ENCODE data around the gene ZNF160. TPM values are rescaled to one million over a fixed set of nuclear protein-coding genes. Genes with fewer than 3 reads are reported as not detected.
A peak's percentile ranks its signal among the peaks of the same experiment; 100 is the strongest.

The ZNF160 gene
- total RNA-seq (10 to 100 TPM; 34.3 to 53.2 (median 37.6) TPM), polyA plus RNA-seq (10 to 100 TPM; 21.7 to 21.9 TPM)
- long read RNA-seq, donor 1, full-length matches to known transcripts, result 6 of 26 reads
- long read RNA-seq, donor 1, partial matches to known transcripts, result 7 of 26 reads
- long read RNA-seq, donor 1, other reads (novel, unspliced or antisense), result 13 of 26 reads
- long read RNA-seq, donor 2, full-length matches to known transcripts, result 10 of 10 reads
- long read RNA-seq, donor 2, partial matches to known transcripts, result 0 of 10 reads
- long read RNA-seq, donor 2, other reads (novel, unspliced or antisense), result 0 of 10 reads
- long read RNA-seq, donor 3, full-length matches to known transcripts, result 31 of 57 reads
- long read RNA-seq, donor 3, partial matches to known transcripts, result 2 of 57 reads
- long read RNA-seq, donor 3, other reads (novel, unspliced or antisense), result 24 of 57 reads

- DNase-seq, result peak; percentile 98 to 99 (median 98)
- Histone ChIP-seq H3K36me3 (no peaks in the 10 kb centered on the region), H3K4me1 (ENCODE audit: insufficient read depth) (peaks cover 7% of the 10 kb centered on the region), H3K4me3 (peak within 1 kb of the TSS; percentile 69), H3K9me3 (peaks cover 0 to 2% of the 10 kb centered on the region in 2 donors), H3K27me3 (no peaks in the 10 kb centered on the region), H3K27ac (peak within 1 kb of the TSS; percentile 60 to 72)
- WGBS, 3 donors, result 1 to 2% (median 1%) methylated on average over 58 to 67 of the region's 67 CpGs
- intact Hi-C loops (cut with DNase I), result no loop called here
- TF ChIP-seq POLR2A (IDR thresholded peaks at IDR 0.05) (peak; percentile 73), CTCF (IDR thresholded peaks at IDR 0.05) (no peak), EP300 (IDR thresholded peaks at IDR 0.05) (no peak)
These were observed at the start of gene ZNF160 for GRCh38 chr19:53103234-53104203. ZNF160 (minus strand) TSS chr19:53103422; CDS start chr19:53086276, 17,146 bp downstream.

DNA sequence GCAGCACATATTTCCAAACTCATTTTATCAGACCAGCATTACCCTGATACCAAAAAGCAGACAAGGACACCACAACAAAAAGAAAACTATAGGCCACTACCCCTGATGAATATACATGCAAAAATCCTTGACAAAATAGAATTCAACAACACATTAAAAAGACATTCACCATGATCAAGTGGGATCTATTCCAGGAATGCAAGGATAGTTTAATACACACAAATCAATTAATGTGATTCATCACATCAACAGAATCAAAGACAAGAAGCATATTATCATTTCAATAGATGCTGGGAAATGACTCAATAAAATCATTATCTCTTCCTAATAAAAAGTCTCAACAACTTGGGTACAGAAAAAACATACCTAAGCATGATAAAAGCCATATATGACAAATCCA is 44.4 kb upstream of the ZNF160 start:
- Histone ChIP-seq H3K4me3 (no peak overlapping the region), H3K4me1 (ENCODE audit: insufficient read depth) (no peaks in the 10 kb centered on the region), H3K36me3 (no peaks in the 10 kb centered on the region), H3K27ac (no peak overlapping the region), H3K9me3 (peaks cover 5 to 44% of the 10 kb centered on the region in 2 donors), H3K27me3 (no peaks in the 10 kb centered on the region)
- no peak for DNase-seq
- TF ChIP-seq CTCF (IDR thresholded peaks at IDR 0.05) (no peak), POLR2A (IDR thresholded peaks at IDR 0.05) (no peak), EP300 (IDR thresholded peaks at IDR 0.05) (no peak)
- intact Hi-C loops (cut with DNase I), result no loop called here

- Histone ChIP-seq H3K4me3 (no peak overlapping the region), H3K27me3 (no peaks in the 10 kb centered on the region), H3K36me3 (no peaks in the 10 kb centered on the region), H3K27ac (no peak overlapping the region), H3K4me1 (ENCODE audit: insufficient read depth) (no peaks in the 10 kb centered on the region), H3K9me3 (peaks cover under 1 to 36% of the 10 kb centered on the region in 2 donors)
- no peak for DNase-seq
- TF ChIP-seq EP300 (IDR thresholded peaks at IDR 0.05), result no peak
- TF ChIP-seq POLR2A (IDR thresholded peaks at IDR 0.05), result no peak
- no peak for TF ChIP-seq CTCF (IDR thresholded peaks at IDR 0.05)
- 96 to 97% (median 97%) methylated on average over 4 of the region's 4 CpGs for WGBS, 3 donors
- intact Hi-C loops (cut with DNase I), result no loop called here
These were observed 37.1 kb upstream of the ZNF160 start for GRCh38 chr19:53140351-53140750.

- peaks cover 0 to 20% of the 10 kb centered on the region in 2 donors for H3K9me3 ChIP-seq
- no peak overlapping the region for H3K4me3 ChIP-seq
- TF ChIP-seq CTCF (IDR thresholded peaks at IDR 0.05), result no peak
- no peak for TF ChIP-seq POLR2A (IDR thresholded peaks at IDR 0.05)
- TF ChIP-seq EP300 (IDR thresholded peaks at IDR 0.05), result no peak
- DNase-seq, result no peak
- H3K4me1 ChIP-seq (ENCODE audit: insufficient read depth), result peaks cover 4% of the 10 kb centered on the region
- H3K27me3 ChIP-seq, result no peaks in the 10 kb centered on the region
- no peak overlapping the region for H3K27ac ChIP-seq
- 76 to 88% (median 81%) methylated on average over 3 of the region's 3 CpGs for WGBS, 3 donors
- H3K36me3 ChIP-seq, result no peaks in the 10 kb centered on the region
- intact Hi-C loops (cut with DNase I), result no loop called here
These were observed 33.2 kb upstream of the ZNF160 start for GRCh38 chr19:53136432-53136831.
